ENCODE results near the gene SCNN1A.

DNA sequence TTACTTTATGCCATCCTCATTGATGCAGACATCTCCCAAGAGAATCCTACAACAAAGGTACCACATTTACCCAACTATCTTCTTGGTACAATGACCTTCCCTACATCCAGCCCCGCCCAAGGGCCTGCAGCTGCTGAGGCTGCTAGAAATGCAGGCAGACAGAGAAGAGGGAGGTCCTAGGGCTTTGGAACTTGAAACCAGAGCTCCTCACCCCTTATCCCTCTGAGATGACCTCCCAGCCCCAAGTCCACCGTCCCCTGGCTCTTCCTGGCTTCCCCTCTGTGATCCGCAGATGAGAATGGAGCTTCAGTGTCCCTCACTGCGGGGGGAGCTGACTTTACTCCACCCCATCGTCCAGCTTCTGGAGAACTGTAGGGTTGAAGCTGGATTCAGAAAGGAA lies 31.8 kb downstream of the SCNN1A start:
- TF ChIP-seq, protein P1, sequence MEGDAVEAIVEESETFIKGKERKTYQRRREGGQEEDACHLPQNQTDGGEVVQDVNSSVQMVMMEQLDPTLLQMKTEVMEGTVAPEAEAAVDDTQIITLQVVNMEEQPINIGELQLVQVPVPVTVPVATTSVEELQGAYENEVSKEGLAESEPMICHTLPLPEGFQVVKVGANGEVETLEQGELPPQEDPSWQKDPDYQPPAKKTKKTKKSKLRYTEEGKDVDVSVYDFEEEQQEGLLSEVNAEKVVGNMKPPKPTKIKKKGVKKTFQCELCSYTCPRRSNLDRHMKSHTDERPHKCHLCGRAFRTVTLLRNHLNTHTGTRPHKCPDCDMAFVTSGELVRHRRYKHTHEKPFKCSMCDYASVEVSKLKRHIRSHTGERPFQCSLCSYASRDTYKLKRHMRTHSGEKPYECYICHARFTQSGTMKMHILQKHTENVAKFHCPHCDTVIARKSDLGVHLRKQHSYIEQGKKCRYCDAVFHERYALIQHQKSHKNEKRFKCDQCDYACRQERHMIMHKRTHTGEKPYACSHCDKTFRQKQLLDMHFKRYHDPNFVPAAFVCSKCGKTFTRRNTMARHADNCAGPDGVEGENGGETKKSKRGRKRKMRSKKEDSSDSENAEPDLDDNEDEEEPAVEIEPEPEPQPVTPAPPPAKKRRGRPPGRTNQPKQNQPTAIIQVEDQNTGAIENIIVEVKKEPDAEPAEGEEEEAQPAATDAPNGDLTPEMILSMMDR (IDR thresholded peaks at IDR 0.05; ENCODE audit: low read length): no peak
- TF ChIP-seq EZH2 (IDR thresholded peaks at IDR 0.05; ENCODE audit: borderline replicate concordance, low read length): no peak

Data from OCI-LY1 (cell line).